ENCODE results near the gene SKI. TPM values are rescaled to one million over a fixed set of nuclear protein-coding genes. Genes with fewer than 3 reads are reported as not detected.

SKI gene
- total and polyA plus RNA-seq, 9 of the 15 experiments (the other 6 are each of a cell fraction or from before 2014, with no cell fraction given), result 0.10 to 60.5 (median 4.6) TPM

- intact Hi-C loops (cut with micrococcal nuclease), result no loop called here
- Histone ChIP-seq H3K9ac (ENCODE audit: insufficient read depth in 1 of 2, low read depth in 2 of 2, low read length in 2 of 2) (peak overlapping the region in 1 of 2 experiments; percentile 75; a peak in 2 of 4 replicates), H3K36me3 (ENCODE audit: control insufficient read depth, insufficient read depth, low read length) (peaks cover 38% of the 10 kb centered on the region; the same call in 1 of the 3 replicates), H3K79me2 (ENCODE audit: control insufficient read depth, insufficient read depth, low read length) (peaks cover 95% of the 10 kb centered on the region), H3K9me1 (ENCODE audit: control insufficient read depth, insufficient read depth, low read length) (peaks cover 17% of the 10 kb centered on the region), H3K27me3 (ENCODE audit: control insufficient read depth in 2 of 2, insufficient read depth in 2 of 2, low read length in 2 of 2) (no peaks in the 10 kb centered on the region), H3K4me1 (replicated peaks in 1 of 2; ENCODE audit: control insufficient read depth in 2 of 2, insufficient read depth in 2 of 2, low read length in 2 of 2) (peaks cover 0 to 58% of the 10 kb centered on the region in 2 experiments; a peak in 4 of 5 replicates), H2AFZ (ENCODE audit: low read depth, low read length) (no peak overlapping the region), H3K4me2 (ENCODE audit: insufficient read depth, low read length) (no peak overlapping the region), H4K20me1 (replicated peaks; ENCODE audit: control insufficient read depth, insufficient read depth, low read length) (peaks cover 48% of the 10 kb centered on the region; the same call in 1 of the 2 replicates), H3K9me3 (replicated peaks; ENCODE audit: control insufficient read depth, insufficient read depth, low read depth, low read length) (no peaks in the 10 kb centered on the region), H3K4me3 (no peak overlapping the region), H3K27ac (ENCODE audit: extremely low read depth, low read depth, low read length) (no peak overlapping the region)
- in situ Hi-C loops (cut with MboI), result no loop called here
- FAIRE-seq, result no peak
- ChIA-PET CTCF (ENCODE audit: low intra/inter-chr PET ratio) (no interaction called here), POLR2A (interaction anchor here (0.8 to 5.7 kb wide), 4 partner anchors 11 to 49 kb away, joined by 3 to 33 read pairs (median 3); partner anchors contain the start of genes FAAP20 and SKI)
- WGBS (ENCODE audit: insufficient coverage, low coverage, missing lambda C conversion rate), result 79% methylated on average over 13 of the region's 13 CpGs
- ATAC-seq, result peak; percentile 7
- TF ChIP-seq POLR2A (conservative IDR thresholded peaks at IDR 0.05), result 0 out of 2 replicates have a peak, but pooled peaks have one; percentile 34
- TF ChIP-seq DACH1 (IDR thresholded peaks at IDR 0.05; ENCODE audit: partially characterized antibody), result no peak
- peak; percentile 53 for TF ChIP-seq SUPT5H (IDR thresholded peaks at IDR 0.05)
- 0 out of 2 replicates have a peak, but pooled peaks have one; percentile 28 for TF ChIP-seq POLR2G (IDR thresholded peaks at IDR 0.05; ENCODE audit: low read depth, low read length)
- no peak for TF ChIP-seq ZFP30 (CRISPR knock-in tag; IDR thresholded peaks at IDR 0.05; ENCODE audit: borderline replicate concordance)
- BruUV-seq (replicated peaks), result no TSS peak
- no peak for DNase-seq (ENCODE audit: extremely low read depth in 1 of 4, low spot score in 3 of 4)
These were observed 13.7 kb downstream of the SKI start for GRCh38 chr1:2241820-2242219.

All from K562 (cell line).